Ectodermal cell (in vitro differentiated cells): ENCODE measurements around the gene ENPP4.

Source experiments
- H3K27ac ChIP-seq: 2 replicates; pipeline ENCODE4 v1.7.0; 2013; ENCODE audit warnings: mild to moderate bottlenecking, low read depth, low read length; ENCODE audit not compliant: insufficient read depth, poor library complexity, severe bottlenecking
- H3K27me3 ChIP-seq: 2 replicates; pipeline ENCODE4 v1.7.0; 2013; ENCODE audit warnings: mild to moderate bottlenecking, low read length; ENCODE audit not compliant: insufficient read depth, control insufficient read depth, poor library complexity, severe bottlenecking
- H3K36me3 ChIP-seq: one replicate; pipeline ENCODE4 v1.7.0; 2013; ENCODE audit warnings: low read length; ENCODE audit not compliant: control insufficient read depth, insufficient read depth
- H3K4me1 ChIP-seq: one replicate; pipeline ENCODE4 v1.7.0; 2013; ENCODE audit warnings: low read length; ENCODE audit not compliant: control insufficient read depth, insufficient read depth
- H3K4me3 ChIP-seq: 2 replicates; pipeline ENCODE4 v1.7.0; 2013; ENCODE audit warnings: low read depth, low read length, control low read depth; ENCODE audit not compliant: insufficient read depth
- H3K9me3 ChIP-seq: 2 replicates; pipeline ENCODE4 v1.7.0; 2013; ENCODE audit warnings: mild to moderate bottlenecking, low read length, moderate library complexity; ENCODE audit not compliant: control insufficient read depth
- WGBS, 2 experiments: methylation state at CpG; one replicate each; pipeline ENCODE4 v1.1.7; 2013; ENCODE audit warnings: missing lambda C conversion rate in 2 of 2; 5-methylcytosine and 5-hydroxymethylcytosine counted together

Gene ENPP4

DNA sequence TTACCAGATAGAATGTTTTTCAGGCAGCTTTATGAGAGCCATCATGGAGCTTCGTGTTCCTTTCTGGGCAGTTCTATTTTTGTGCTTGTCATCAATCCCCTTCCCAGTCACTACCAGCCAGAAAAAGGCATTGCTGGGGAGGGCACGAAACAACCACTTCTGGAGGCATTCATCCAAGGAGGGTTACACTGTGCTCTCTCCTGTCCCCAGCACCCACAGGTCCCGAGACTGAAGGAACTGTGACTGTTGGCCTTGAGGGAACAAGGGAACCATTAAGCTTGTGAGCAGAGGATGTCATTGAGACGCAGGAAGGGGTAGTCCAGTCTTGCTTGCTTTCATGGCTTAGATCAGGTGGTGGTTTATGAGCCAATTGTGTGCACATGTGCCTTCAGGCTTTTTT, 61.1 kb downstream of the ENPP4 start:
- H3K36me3 ChIP-seq = no peaks in the 10 kb centered on the region
- no peaks in the 10 kb centered on the region for H3K4me1 ChIP-seq
- no peak overlapping the region for H3K4me3 ChIP-seq
- H3K9me3 ChIP-seq = no peaks in the 10 kb centered on the region
- H3K27me3 ChIP-seq = no peaks in the 10 kb centered on the region
- 92 to 97% methylated on average over 4 of the region's 4 CpGs for WGBS, 2 experiments
- H3K27ac ChIP-seq = no peak overlapping the region

DNA sequence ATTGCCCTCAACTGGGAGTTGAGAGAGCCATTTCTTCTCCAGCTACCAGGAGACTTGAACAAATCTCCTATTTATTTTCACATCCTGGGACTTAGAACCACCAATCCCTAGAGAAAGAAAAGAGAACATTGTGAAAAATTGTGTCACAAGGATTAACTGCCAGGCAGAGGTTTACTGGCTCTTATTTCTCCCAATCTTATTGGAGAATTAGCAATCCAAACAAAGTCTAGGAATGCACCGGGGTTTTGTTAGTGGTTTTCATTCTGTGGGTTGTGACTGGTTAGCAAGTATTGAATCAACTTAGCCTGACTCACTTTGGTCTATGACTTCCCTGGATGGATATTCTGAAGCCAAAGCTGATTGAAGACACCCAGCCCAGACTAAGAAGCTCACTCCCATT, 62.2 kb downstream of the ENPP4 start:
- WGBS, 2 experiments = 87 to 100% methylated on average over 1 of the region's 1 CpG
- no peak overlapping the region for H3K27ac ChIP-seq

More for the DNA sequence above, 62.2 kb downstream of the ENPP4 start:
- Histone ChIP-seq H3K9me3 (no peaks in the 10 kb centered on the region), H3K27me3 (no peaks in the 10 kb centered on the region), H3K4me3 (no peak overlapping the region), H3K4me1 (no peaks in the 10 kb centered on the region), H3K36me3 (no peaks in the 10 kb centered on the region)
